PC-3 (cell line): ENCODE measurements around the gene ENOSF1. TPM values are rescaled to one million over a fixed set of nuclear protein-coding genes. Genes with fewer than 3 reads are reported as not detected.

Experiments used
- ATAC-seq: fragments of 200-7000 bp; cut with Tn5 transposase; 2 replicates; pipeline ENCODE4 v1.9.1; 2020; ENCODE audit warnings: mild to moderate bottlenecking, moderate library complexity
- BruUV-seq: library from RNA; stranded (reverse); fragments of 400-500 nt; replicated peaks from 2 replicates; lab custom pipeline; 2021; lab: Mats Ljungman, UMichigan
- CTCF ChIA-PET: fragments of 300-600 bp; sonication (Branson Sonifier 250); formaldehyde crosslinking; loops from one replicate; lab custom pipeline; 2022; ENCODE audit warnings: antibody characterized with exemption; lab: Charles Lee
- POLR2A ChIA-PET: fragments of 300-600 bp; sonication (Branson Sonifier 250); formaldehyde crosslinking; loops from one replicate; lab custom pipeline; 2022; ENCODE audit warnings: antibody characterized with exemption; ENCODE audit not compliant: unreplicated experiment; lab: Charles Lee
- DNase-seq: peaks from one replicate; pipeline ENCODE4 v3.0.0-alpha.2; 2015
- H2AFZ ChIP-seq: fragments of 300-600 bp; sonication (generic); 2 replicates; pipeline ENCODE4 v1.6.0; 2016; ENCODE audit warnings: antibody characterized with exemption, low read length
- H3F3A ChIP-seq: fragments of 300-600 bp; sonication (generic); one replicate; pipeline ENCODE4 v1.6.0; 2017; ENCODE audit warnings: antibody characterized with exemption, low read length, control low read depth, mild to moderate bottlenecking; ENCODE audit not compliant: unreplicated experiment
- H3K27ac ChIP-seq: fragments of 300-600 bp; sonication (generic); 2 replicates; pipeline ENCODE4 v1.5.1; 2016; ENCODE audit warnings: mild to moderate bottlenecking, low read length
- H3K27me3 ChIP-seq: fragments of 300-600 bp; sonication (generic); 2 replicates; pipeline ENCODE4 v1.6.1; 2016; ENCODE audit warnings: low read length, mixed read lengths
- H3K36me3 ChIP-seq: fragments of 300-600 bp; sonication (generic); 2 replicates; pipeline ENCODE4 v1.6.1; 2016; ENCODE audit warnings: low read depth, mixed run types, low read length, mixed read lengths
- H3K4me1 ChIP-seq: fragments of 300-600 bp; sonication (generic); 2 replicates; pipeline ENCODE4 v1.5.1; 2016; ENCODE audit warnings: low read length; ENCODE audit not compliant: insufficient read depth
- H3K4me2 ChIP-seq: fragments of 300-600 bp; sonication (generic); 2 replicates; pipeline ENCODE4 v1.6.0; 2016; ENCODE audit warnings: low read length
- H3K4me3 ChIP-seq: fragments of 300-600 bp; sonication (generic); 2 replicates; pipeline ENCODE4 v1.5.1; 2016; ENCODE audit warnings: mild to moderate bottlenecking, low read length, mixed read lengths
- H3K79me2 ChIP-seq: fragments of 300-600 bp; sonication (generic); 2 replicates; pipeline ENCODE4 v1.6.1; 2017; ENCODE audit warnings: low read length, mixed read lengths
- H3K9ac ChIP-seq: fragments of 300-600 bp; sonication (generic); 2 replicates; pipeline ENCODE4 v1.6.0; 2016; ENCODE audit warnings: mild to moderate bottlenecking, low read length
- H3K9me2 ChIP-seq: fragments of 300-600 bp; sonication (generic); replicated peaks from 2 replicates; pipeline ENCODE4 v1.6.1; 2016; ENCODE audit warnings: mixed run types, low read length, mixed read lengths
- H3K9me3 ChIP-seq: fragments of 300-600 bp; sonication (generic); 2 replicates; pipeline ENCODE4 v1.6.1; 2016; ENCODE audit warnings: low read length, mixed read lengths
- H4K20me1 ChIP-seq: fragments of 300-600 bp; sonication (generic); 2 replicates; pipeline ENCODE4 v1.6.1; 2016; ENCODE audit warnings: low read length, mixed read lengths
- CTCF ChIP-seq: fragments of 300-600 bp; sonication (generic); conservative IDR thresholded peaks from 2 replicates; pipeline ENCODE4 v1.5.1; 2017; ENCODE audit warnings: antibody characterized with exemption, low read depth, mild to moderate bottlenecking, low read length
- EZH2 ChIP-seq: fragments of 300-600 bp; sonication (generic); IDR thresholded peaks from one replicate; pipeline ENCODE4 v1.6.1; 2017; ENCODE audit warnings: antibody characterized with exemption, mild to moderate bottlenecking, low read length; ENCODE audit not compliant: unreplicated experiment
- EZH2phosphoT487 ChIP-seq: fragments of 300-600 bp; sonication (generic); IDR thresholded peaks from 2 replicates; pipeline ENCODE4 v1.6.1; 2018; ENCODE audit warnings: mild to moderate bottlenecking, antibody characterized with exemption, low read length, borderline replicate concordance
- intact Hi-C: fragments of 100-400 bp; cut with micrococcal nuclease; formaldehyde crosslinking; loops from 2 replicates; pipeline ENCODE4 v1.9.0; 2023
- total RNA-seq: library from RNA; depleted of rRNA; stranded (reverse); fragments of >200 nt; gene quantifications from 2 replicates; pipeline ENCODE4 v1.2.3, GENCODE V29; 2014

Gene ENOSF1
- total RNA-seq, 1 experiment from 2014 or later = 44.2 TPM

GRCh38 chr18:653512-653911, 58.9 kb downstream of the ENOSF1 start:
- BruUV-seq = no TSS peak
- H3K4me2 ChIP-seq = no peak overlapping the region
- DNase-seq (no peak), ATAC-seq (no peak)
- ChIA-PET CTCF (interaction anchor here (1.8 kb wide), 1 partner anchor 30 kb away, joined by 12 read pairs; no protein-coding TSS in a partner anchor), POLR2A (interaction anchor here (0.6 kb wide), 1 partner anchor 30 kb away, joined by 4 read pairs; no protein-coding TSS in a partner anchor)
- H2AFZ ChIP-seq = no peak overlapping the region
- intact Hi-C loops = loop anchor here (2.0 to 10.0 kb wide), 2 partner anchors 29 to 51 kb away; no protein-coding TSS in a partner anchor
- H3K79me2 ChIP-seq = peaks cover 19% of the 10 kb centered on the region
- H3K9me2 ChIP-seq = no peaks in the 10 kb centered on the region
- TF ChIP-seq EZH2 (no peak), CTCF (no peak), EZH2phosphoT487 (no peak)
- H3F3A ChIP-seq = no peaks in the 10 kb centered on the region
- no peaks in the 10 kb centered on the region for H3K9me3 ChIP-seq
- H3K36me3 ChIP-seq = no peaks in the 10 kb centered on the region
- no peak overlapping the region for H3K4me3 ChIP-seq
- no peak overlapping the region for H3K9ac ChIP-seq
- H3K27ac ChIP-seq = no peak overlapping the region
- H3K4me1 ChIP-seq = peaks cover 25% of the 10 kb centered on the region
- H4K20me1 ChIP-seq = no peaks in the 10 kb centered on the region
- H3K27me3 ChIP-seq = no peaks in the 10 kb centered on the region

DNA sequence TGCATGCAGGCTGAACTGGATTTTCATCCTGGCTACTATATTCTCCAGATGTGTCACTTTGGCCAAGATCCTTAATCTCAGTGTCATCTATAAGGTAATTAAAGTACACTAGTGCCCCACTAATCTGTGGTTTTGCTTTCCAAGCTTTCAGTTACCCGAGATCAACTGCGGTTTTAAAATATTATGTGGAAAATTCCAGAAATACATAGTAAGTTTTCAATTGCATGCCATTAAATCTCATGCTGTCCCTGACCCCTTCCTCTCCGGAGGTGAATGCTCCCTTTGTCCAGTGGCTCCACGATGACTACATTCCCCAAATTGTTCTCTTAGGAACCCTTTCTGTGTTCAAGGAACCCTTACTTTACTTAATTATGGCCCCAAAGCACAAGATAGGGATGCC, 60.3 kb downstream of the ENOSF1 start:
- no peak for DNase-seq
- Histone ChIP-seq H3K4me3 (no peak overlapping the region), H4K20me1 (no peaks in the 10 kb centered on the region), H2AFZ (no peak overlapping the region), H3K79me2 (peaks cover 10% of the 10 kb centered on the region; the same call in 1 of the 2 replicates), H3K9me2 (no peaks in the 10 kb centered on the region), H3K36me3 (no peaks in the 10 kb centered on the region), H3K27ac (no peak overlapping the region), H3K4me1 (peaks cover 25% of the 10 kb centered on the region), H3F3A (no peaks in the 10 kb centered on the region), H3K9me3 (no peaks in the 10 kb centered on the region), H3K9ac (no peak overlapping the region), H3K4me2 (no peak overlapping the region), H3K27me3 (no peaks in the 10 kb centered on the region)
- ChIA-PET CTCF (no interaction called here), POLR2A (no interaction called here)
- TF ChIP-seq EZH2phosphoT487 (no peak), CTCF (no peak), EZH2 (no peak)
- intact Hi-C loops = loop anchor here (2.0 to 10.0 kb wide), 2 partner anchors 27 to 53 kb away; no protein-coding TSS in a partner anchor
- BruUV-seq = no TSS peak
- no peak for ATAC-seq

DNA sequence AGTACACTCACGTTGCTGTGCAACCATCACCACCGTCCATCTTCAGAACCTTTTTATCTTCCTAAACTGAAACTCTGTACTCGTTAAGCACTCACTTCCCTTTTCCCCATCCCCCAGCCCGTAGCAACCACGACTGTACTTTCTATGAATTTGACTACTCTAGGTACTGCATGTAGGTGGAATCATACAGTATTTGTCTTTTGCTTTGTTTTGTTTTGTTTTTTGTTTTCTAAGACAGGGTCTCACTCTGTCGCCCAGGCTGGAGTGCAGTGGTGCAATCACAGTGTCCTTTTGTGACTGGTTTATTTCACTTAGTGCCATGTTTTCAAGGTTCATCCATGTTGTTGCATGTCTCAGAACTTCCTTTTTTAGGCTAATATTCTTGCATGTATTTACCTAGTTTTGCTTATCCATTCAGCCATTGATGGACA, 62.0 kb downstream of the ENOSF1 start:
- ChIA-PET POLR2A (no interaction called here), CTCF (interaction anchor here (0.7 kb wide), 1 partner anchor 23 kb away, joined by 6 read pairs; no protein-coding TSS in a partner anchor)
- Histone ChIP-seq H2AFZ (no peak overlapping the region), H3K4me2 (peak overlapping the region; percentile 51; the same call in 1 of the 2 replicates), H3F3A (no peaks in the 10 kb centered on the region), H3K9ac (no peak overlapping the region), H3K27ac (no peak overlapping the region), H4K20me1 (no peaks in the 10 kb centered on the region), H3K4me3 (no peak overlapping the region), H3K79me2 (no peaks in the 10 kb centered on the region), H3K27me3 (no peaks in the 10 kb centered on the region), H3K9me3 (no peaks in the 10 kb centered on the region), H3K4me1 (peaks cover 18% of the 10 kb centered on the region), H3K9me2 (no peaks in the 10 kb centered on the region), H3K36me3 (no peaks in the 10 kb centered on the region)
- ATAC-seq (no peak), DNase-seq (no peak)
- intact Hi-C loops = loop anchor here (10.0 kb wide), 1 partner anchor 54 kb away; no protein-coding TSS in a partner anchor
- no TSS peak for BruUV-seq
- TF ChIP-seq CTCF (no peak), EZH2phosphoT487 (no peak), EZH2 (no peak)
